RPMI8226 (cell line): ENCODE results near the gene MYO5A.

Source experiments
- DNase-seq: peaks from one replicate; pipeline ENCODE4 v3.0.0-alpha.2; 2015

Gene MYO5A

GRCh38 chr15:52281085-52282035 is 247.3 kb downstream of the MYO5A start:
- DNase-seq = no peak

- DNase-seq = no peak
Measured at GRCh38 chr15:52280326-52281084, 248.2 kb downstream of the MYO5A start.

- DNase-seq = no peak
Measured at GRCh38 chr15:52278636-52279367, 249.9 kb downstream of the MYO5A start.

GRCh38 chr15:52278135-52278534 is 250.5 kb downstream of the MYO5A start:
- DNase-seq = no peak

- no peak for DNase-seq
Measured at GRCh38 chr15:52277575-52277974, 251.1 kb downstream of the MYO5A start.

- DNase-seq = no peak
Measured at GRCh38 chr15:52276256-52276770, 252.4 kb downstream of the MYO5A start.

GRCh38 chr15:52263563-52264282 is 265.0 kb downstream of the MYO5A start:
- DNase-seq = no peak

- DNase-seq = no peak
Measured at GRCh38 chr15:52262364-52262763, 266.3 kb downstream of the MYO5A start.

GRCh38 chr15:52261498-52262242 is 267.0 kb downstream of the MYO5A start:
- DNase-seq = peak; percentile 94

GRCh38 chr15:52261026-52261425 is 267.7 kb downstream of the MYO5A start:
- no peak for DNase-seq

GRCh38 chr15:52259503-52259902 is 269.2 kb downstream of the MYO5A start:
- DNase-seq = no peak

GRCh38 chr15:52258461-52258860 is 270.2 kb downstream of the MYO5A start:
- DNase-seq = no peak

- DNase-seq = no peak
Measured at GRCh38 chr15:52257734-52258062, 271.0 kb downstream of the MYO5A start.
